Epidermal melanocyte (primary cell): ENCODE measurements around the gene RUFY3.
"Not testable (repeated sequence)": the region's sequence is repeated elsewhere in the genome, so short reads cannot be mapped to it uniquely, and the experiment has no call there.

ENCODE experiments used
- DNase-seq: peaks from one replicate; pipeline ENCODE4 v3.0.0; 2011; ENCODE audit warnings: low spot score; ENCODE audit not compliant: insufficient read length

The RUFY3 gene

DNA sequence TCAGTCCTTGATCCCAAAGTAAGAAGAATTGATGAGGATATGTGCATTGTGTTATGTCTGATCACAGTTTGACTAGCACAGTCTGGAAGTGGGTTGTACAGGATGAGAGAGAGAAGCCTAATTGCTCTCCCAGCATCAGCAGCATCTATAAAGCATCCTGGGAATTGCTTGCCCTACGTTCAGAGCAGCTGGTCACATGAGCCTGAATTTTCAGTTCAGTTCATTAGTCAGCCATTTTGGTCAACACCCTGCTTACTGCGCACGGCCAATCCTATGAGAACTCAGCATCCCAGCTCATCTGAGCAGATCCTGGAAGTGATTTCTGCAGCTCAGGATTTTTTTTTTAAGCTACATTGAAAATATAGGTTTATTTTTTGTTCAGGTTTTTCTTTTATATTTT lies at the start of gene RUFY3:
Gene RUFY3 (plus strand): TSS at position 218 of the 400 bp plus-strand sequence. CDS start 610 bp downstream, outside the sequence.
- peak; percentile 91 for DNase-seq

GRCh38 chr4:70674191-70674590 lies 47.6 kb upstream of the RUFY3 start:
- no peak for DNase-seq

DNA sequence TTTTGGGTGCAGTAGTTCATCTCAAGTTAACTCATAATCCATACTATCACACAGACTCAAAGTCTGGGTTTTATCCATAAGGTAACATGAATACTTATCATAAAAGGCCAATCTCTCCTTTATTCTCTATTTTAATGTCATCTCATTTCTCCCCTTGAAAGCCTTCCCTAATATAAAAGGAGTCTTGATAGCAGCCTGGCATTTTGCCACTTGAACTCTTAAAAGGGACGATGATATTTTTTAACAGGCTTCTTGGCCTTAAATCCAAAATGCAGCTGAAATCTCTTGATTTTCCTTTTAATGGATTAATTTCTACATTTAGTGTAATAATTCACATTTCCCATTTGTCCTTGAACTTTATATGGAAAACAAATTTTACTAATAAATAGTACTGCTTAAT lies 47.0 kb upstream of the RUFY3 start:
- no peak for DNase-seq

- no peak for DNase-seq
These were observed 45.1 kb upstream of the RUFY3 start for GRCh38 chr4:70676554-70677090.

GRCh38 chr4:70678383-70678999 lies 43.3 kb upstream of the RUFY3 start:
- no peak for DNase-seq

GRCh38 chr4:70680934-70681333 lies 40.8 kb upstream of the RUFY3 start:
- no peak for DNase-seq

- DNase-seq: no peak
These were observed 40.1 kb upstream of the RUFY3 start for GRCh38 chr4:70681704-70682103.

- not testable (repeated sequence) for DNase-seq
These were observed 39.6 kb upstream of the RUFY3 start for GRCh38 chr4:70682142-70682541.

GRCh38 chr4:70687392-70687791 lies 34.4 kb upstream of the RUFY3 start:
- DNase-seq: no peak

DNA sequence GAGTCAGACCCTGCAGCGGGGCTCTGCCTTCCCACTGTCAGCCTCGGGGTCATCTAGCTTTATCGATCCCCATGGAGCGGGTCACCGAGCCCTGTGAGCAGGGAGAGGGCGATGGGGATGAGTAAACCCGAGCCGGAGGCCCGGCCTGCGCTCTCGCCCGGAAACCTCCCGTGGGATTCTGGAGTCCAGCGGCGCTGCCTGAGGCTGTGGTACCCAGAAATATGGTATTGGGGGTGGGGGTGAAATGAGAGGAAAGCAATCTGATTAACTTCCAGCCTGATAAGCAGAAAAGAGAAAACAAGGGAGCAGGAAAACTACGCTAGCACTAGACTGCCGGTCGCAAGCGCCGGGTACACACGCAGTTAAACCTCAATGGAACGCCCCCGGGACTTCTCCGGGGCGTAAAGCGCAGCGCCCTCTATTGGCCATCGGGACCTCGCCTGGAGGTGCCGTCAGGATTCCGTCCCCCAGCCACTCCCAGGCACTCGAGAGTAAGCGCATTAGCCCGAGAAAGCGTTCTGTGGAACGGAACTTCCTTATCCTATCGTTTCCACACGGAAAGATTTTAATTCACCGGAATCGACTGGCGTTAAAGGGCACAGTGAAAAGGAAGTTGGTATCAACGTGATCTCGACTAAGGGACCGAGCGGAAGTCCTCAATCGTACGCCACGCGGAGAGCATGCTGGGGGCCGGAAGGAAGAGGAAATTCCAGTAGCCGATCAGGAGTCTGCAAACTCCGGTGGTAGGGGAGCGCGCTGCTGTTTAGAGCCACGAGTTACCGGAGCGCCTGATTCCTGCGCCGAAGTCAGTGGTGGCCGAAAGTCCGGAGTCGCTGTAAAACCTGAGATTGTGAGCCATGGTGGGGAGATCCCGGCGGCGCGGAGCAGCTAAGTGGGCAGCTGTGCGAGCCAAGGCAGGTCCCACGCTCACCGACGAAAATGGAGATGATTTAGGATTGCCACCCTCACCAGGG lies 33.7 kb upstream of the RUFY3 start, which contains the start of gene UTP3:
Gene UTP3 (plus strand): TSS at position 712 of the 974 bp plus-strand sequence. CDS start 146 bp downstream, at position 858.
- DNase-seq: peak; percentile 80

GRCh38 chr4:70688795-70689231 lies 33.0 kb upstream of the RUFY3 start:
- DNase-seq: no peak

DNA sequence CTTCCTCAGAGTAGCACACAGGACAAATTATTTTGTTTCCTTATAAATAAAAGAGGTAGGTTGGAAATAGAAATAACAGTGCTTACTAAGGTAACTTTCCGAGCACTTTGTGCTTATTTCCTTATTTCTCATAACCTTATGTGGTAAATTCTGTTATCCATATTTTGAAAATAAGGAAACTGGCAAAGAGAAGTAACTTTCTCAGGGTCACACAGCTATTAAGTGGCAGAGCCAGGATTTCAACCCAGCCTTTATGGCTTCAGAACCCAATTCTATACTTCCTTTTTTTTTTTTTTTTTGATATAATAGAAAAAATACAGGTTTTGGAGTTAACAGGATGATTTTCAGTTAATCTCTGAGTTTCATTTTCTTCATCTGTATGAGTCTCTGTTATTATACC lies 30.1 kb upstream of the RUFY3 start:
- no peak for DNase-seq

GRCh38 chr4:70694633-70695032 lies 27.1 kb upstream of the RUFY3 start:
- DNase-seq: not testable (repeated sequence)

DNA sequence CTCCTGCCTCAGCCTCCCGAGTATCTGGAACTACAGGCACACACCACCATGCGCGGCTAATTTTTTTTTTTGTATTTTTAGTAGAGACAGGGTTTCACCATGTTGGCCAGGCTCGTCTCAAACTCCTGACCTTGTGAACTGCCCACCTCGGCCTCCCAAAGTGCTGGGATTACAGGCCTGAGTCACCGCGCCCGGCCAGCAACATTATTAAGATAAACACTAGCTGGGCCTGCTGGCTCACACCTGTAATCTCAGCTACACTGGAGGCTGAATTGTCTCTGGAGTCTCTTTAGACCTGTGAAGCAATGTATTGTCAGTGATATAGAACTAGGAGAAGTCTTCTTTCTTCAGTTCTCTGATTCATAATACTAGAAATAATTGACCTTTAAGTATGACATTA lies 23.3 kb upstream of the RUFY3 start:
- DNase-seq: not testable (repeated sequence)

- no peak for DNase-seq
These were observed 21.1 kb upstream of the RUFY3 start for GRCh38 chr4:70700712-70701111.

DNA sequence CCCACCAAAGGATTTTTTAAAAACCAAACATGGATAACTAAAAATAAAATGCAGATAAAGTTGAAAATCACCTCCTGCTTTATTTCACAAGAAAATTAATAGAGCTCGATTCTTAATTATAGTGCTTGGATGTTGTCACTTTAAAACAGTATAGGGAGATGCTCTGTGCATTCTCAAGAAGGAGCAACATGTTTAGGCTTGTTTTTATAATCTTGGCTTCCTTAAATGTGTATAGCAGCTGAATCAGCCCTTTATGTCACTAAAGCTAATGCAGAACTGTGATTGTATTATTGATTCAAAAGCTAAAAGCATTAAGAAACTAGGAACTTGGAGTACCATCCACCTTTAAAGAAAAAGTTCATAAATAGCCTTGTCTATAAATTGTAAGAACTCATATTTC lies 20.5 kb upstream of the RUFY3 start:
- no peak for DNase-seq

GRCh38 chr4:70702592-70702991 lies 19.2 kb upstream of the RUFY3 start:
- DNase-seq: not testable (repeated sequence)

DNA sequence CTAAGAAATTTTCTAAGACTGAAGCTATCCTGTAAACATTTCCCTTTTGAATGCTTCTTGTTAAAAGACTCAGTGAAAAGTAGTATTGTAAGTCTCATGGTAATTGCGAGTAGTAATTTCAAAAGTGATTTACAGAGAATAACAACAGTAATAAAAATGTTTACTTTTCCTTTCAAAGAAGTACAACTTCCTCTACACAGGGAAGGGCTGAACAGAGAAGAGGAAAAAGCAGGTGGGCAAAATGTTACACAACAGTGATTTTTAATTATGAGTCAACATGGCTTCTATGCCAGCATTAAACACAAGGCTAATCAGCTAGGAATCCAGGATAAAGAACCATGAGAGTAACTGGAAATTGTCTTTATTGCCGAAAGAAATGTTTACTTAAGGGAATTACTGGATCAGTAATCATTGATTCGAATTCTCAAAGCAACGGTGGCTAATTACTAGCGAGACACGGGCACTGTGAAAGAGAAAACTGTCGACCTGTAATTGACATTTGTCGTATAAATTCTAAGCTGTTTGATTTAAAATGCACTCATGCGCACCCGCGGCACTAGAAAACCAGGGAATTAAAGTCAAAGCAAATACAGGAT lies 18.0 kb upstream of the RUFY3 start:
- no peak for DNase-seq

DNA sequence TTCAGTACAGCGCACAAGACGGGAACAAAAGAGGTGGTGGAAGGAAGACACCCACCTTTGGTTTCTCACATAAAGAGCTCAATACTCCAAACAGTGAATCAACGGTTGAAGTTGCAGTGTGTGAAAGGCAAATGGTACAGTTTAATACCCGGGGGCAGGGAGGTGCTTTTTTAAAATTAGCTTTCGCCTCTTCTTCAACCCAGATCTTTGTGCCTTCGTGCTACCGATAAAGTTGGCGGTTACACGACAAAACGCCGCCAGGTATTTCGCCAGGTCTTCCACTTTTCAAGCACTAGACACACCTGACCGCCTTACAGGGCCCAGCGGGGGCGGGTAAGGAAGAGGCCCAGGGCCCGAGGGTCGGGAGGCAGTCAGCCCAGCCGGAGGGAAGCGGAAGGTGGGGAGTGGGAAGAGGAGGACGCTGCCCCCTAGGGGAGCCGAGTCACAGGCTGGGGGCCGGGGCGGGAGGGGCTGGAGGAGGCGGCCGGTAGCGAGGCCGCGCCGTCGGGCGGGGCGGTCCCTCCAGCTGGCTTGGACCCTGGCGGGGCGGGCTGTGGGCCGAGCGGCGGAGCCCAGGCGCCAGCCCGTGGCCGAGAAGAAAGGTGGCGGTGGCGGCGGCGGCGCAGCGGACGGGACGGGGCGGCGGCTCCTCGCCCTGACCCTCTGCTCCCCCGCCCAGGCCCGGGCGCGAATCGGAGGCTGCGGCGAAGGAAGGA lies 17.4 kb upstream of the RUFY3 start:
- DNase-seq: peak; percentile 67

GRCh38 chr4:70704931-70705182 lies 16.9 kb upstream of the RUFY3 start:
- no peak for DNase-seq
